Suprapubic skin (tissue), 4 donors: ENCODE results near the gene ABRACL.

ENCODE experiments used
- EP300 ChIP-seq: sonication (generic); formaldehyde crosslinking; IDR thresholded peaks from one replicate; pipeline ENCODE4 v1.6.1; 2017; ENCODE audit warnings: antibody characterized with exemption
- POLR2AphosphoS5 ChIP-seq, 3 donors: sonication (generic); formaldehyde crosslinking; IDR thresholded peaks; one replicate each; pipeline ENCODE4 v1.6.1; 2017; ENCODE audit warnings: antibody characterized with exemption in 3 of 3
- TF ChIP-seq, protein P1 (sequence below), 2 donors: fragments of 200-600 bp in 1 of 2; fragments of 450-650 bp in 1 of 2; sonication (generic) in 1 of 2; IDR thresholded peaks; one replicate each; pipeline ENCODE4 v1.5.1; 2016 to 2019; ENCODE audit warnings: antibody characterized with exemption in 2 of 2, mild to moderate bottlenecking in 1 of 2, moderate library complexity in 1 of 2

GRCh38 chr6:139062932-139063646, 34.5 kb downstream of the ABRACL start:
- TF ChIP-seq, protein P1, sequence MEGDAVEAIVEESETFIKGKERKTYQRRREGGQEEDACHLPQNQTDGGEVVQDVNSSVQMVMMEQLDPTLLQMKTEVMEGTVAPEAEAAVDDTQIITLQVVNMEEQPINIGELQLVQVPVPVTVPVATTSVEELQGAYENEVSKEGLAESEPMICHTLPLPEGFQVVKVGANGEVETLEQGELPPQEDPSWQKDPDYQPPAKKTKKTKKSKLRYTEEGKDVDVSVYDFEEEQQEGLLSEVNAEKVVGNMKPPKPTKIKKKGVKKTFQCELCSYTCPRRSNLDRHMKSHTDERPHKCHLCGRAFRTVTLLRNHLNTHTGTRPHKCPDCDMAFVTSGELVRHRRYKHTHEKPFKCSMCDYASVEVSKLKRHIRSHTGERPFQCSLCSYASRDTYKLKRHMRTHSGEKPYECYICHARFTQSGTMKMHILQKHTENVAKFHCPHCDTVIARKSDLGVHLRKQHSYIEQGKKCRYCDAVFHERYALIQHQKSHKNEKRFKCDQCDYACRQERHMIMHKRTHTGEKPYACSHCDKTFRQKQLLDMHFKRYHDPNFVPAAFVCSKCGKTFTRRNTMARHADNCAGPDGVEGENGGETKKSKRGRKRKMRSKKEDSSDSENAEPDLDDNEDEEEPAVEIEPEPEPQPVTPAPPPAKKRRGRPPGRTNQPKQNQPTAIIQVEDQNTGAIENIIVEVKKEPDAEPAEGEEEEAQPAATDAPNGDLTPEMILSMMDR (IDR thresholded peaks at IDR 0.05), result no peak
- TF ChIP-seq EP300, result no peak
- TF ChIP-seq POLR2AphosphoS5 (IDR thresholded peaks at IDR 0.05), result no peak
